Raji (cell line): ENCODE results near the gene KCNH1.

ENCODE experiments used
- POLR2A ChIP-seq: IDR thresholded peaks from 2 replicates; pipeline ENCODE4 v1.6.1; 2011; ENCODE audit warnings: low read depth, low read length, control low read depth; ENCODE audit not compliant: insufficient read depth

KCNH1 gene

DNA sequence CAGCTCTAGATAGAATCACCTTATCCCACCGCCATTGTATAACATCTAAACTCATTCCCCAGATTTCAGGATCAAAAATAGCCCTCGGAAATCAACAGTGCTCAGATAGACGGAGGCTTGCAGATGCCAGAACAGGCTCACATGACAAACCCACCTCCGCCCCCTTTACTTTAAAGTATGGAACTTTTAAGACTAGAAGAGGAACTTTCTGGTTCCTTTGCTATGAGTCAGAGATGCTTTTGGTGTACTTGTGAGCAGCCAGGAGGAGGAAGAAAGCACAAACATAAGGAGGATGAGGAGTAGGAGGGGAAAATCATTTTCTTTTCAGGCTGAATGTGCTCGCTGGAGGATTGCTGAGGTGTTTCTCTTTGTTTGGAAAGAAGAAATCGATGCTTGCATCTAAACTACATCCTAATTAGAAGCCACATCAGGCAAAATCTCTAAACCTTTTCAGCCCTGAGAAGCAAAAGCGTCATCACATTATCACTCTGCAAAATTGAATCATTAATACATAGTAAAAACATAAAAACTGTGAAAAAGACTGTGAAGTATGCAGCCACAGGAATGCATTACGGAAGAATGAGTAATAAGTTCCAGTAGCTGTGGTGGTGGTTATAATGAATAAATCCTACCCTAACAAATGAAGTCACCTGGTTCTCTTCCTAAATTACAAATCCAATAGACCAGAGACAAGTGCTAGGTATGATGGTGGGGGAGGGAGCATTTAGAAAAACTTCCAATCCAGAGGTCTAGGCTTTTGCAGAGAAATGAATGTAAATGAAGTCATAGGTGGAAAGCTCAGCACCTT lies 251.3 kb downstream of the KCNH1 start:
- TF ChIP-seq POLR2A = no peak

DNA sequence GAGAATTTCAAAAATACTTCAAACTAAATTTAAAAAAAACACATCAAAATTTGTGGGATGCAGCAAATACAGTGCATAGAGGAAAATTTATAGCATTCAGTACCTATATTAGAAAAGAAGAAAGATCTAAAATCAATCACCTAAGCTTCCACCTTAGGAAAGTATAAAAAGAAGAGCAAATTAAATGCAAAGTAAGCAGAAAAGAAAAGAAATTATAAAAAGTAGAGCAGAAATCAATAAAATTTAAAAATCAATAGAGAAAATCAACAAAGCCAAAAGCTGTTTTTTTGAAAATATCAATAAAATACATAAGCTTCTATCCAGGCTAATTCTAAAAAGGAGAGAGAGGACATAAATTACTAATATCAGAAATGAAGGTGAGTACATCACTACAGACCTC lies 255.4 kb downstream of the KCNH1 start:
- TF ChIP-seq POLR2A = no peak

DNA sequence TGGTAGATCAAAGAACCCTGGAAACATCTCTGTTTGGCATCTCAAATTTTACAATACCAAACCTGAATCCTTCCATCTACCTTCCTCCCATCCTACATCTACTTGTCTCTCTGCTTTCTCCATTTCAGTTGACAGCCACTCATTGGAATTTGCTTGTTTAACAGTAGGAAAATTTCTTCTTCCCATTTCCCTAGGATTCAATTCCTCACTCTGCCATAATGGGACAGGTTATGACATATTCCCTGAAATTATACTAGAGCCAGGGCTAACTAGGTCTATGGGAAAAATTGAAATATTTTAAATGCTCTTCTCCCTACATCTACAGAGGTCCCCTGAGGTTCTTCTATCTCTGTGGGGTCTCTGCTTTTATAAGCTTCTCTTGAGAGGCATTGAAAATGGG lies 257.7 kb downstream of the KCNH1 start:
- TF ChIP-seq POLR2A = no peak

DNA sequence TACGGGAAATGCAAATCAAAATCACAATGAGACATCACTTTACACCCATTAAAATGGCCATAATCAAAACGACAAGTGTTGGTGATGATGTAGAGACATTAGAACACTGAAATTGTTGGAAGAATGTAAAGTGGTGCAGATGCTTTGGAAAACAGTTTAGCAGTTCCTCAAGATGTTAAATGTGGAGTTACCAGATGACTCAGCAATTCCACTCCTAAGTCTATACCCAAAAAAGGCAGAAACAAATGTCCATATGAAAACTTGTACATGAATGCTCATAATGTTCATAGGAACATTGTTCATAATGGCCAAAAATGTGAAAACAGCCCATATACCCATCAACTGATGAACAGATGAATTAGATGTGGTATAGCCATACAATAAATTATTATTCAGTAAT lies 267.4 kb downstream of the KCNH1 start:
- TF ChIP-seq POLR2A = no peak

DNA sequence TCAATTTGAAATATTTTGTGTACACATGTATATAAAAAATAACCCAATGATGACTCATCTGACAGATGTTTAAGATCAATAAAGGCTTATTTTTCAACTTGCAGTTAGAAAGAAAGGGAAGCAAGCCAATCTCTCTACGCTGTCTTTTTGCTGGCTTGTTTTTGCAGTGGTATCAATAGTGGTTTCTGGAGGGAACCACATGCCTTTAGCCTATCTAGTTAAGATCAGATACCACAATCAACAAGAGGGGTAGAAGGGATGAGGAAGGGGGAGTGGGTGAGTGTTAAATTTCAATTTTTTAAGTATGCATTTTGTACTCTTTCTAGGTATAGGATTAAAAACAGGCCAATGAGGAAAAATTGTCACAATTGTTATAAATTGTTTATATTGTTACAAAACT lies 276.2 kb downstream of the KCNH1 start:
- no peak for TF ChIP-seq POLR2A

DNA sequence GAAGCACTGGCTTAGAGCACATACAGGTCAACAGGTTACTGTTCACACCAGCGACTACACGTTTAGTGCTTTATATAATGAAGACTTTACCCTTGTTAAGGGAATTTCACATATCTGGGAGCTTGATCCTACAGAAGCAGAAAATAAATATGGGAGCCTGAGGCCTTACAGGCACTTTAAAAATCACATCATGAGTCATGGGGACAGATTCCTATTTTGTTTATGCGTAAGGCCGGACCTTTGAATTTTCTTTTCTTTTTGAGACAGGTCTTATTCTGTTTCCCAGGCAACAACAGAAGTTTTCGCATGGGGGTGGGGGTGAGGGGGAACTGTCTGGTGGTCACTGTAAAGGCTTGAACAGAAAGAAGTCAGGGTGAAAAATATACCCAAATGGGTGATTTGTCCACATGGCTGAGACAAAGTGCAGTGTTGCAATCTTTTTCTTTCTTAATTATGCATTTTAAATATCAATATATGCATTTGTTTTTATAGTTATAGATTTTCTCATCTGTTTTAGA lies 276.7 kb downstream of the KCNH1 start:
- no peak for TF ChIP-seq POLR2A

DNA sequence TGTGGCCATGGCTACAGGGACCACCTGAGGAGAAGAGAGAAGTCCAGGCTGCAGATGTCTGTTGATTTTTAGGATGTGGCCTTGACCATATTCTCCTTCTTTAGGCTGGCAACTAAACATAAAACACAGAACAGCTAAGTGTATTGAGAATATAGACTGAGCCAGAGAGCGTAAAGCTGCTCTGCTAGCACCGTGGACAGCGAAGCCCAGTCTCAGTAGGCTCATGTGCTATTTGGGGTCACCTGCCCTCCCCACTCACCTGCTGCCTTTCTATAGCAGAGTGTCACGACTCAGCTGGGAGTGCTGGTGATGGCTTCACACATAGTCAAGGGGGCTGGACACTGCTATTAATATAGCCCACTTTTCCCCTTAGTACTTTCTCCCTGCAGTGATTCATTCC lies 278.5 kb downstream of the KCNH1 start:
- no peak for TF ChIP-seq POLR2A

DNA sequence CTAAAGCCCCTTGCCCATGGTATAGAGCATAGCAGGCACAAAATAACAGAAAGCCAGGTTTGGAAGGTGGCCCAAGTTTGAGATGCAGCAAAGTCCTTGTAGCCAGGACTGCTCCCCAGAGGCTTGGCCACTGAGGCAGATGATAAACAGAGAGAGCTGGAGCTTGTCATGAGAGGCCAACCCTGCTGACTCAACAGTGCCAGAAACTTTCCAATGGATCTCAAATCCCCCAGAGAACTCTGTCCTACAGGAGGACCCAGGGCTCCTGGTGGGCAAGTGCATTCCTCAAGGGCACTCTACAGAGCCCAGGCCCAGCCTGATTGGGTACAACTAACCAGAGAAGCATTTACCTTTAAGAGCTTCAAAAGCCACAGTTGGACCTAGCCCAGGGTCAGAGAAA lies 280.7 kb downstream of the KCNH1 start:
- TF ChIP-seq POLR2A = no peak

DNA sequence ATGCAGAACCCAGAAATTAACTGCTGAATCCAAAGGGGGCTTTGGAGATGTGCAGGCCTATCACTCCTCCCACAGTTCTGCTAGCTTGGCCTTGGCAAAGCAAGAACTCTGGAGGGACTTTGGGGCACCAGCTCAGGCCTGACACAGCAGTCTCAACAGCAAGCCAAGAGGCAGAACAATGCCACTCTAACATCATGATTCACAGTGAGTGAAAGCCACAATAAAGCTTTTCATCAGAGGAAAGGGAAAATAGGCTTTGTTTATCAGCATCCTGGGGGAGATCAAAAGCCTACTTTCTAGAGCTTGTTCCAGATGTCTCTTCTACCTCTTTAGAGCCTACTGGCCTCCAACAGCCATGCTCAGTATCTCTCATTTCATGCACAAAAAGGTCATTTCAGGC lies 283.4 kb downstream of the KCNH1 start:
- TF ChIP-seq POLR2A = no peak

DNA sequence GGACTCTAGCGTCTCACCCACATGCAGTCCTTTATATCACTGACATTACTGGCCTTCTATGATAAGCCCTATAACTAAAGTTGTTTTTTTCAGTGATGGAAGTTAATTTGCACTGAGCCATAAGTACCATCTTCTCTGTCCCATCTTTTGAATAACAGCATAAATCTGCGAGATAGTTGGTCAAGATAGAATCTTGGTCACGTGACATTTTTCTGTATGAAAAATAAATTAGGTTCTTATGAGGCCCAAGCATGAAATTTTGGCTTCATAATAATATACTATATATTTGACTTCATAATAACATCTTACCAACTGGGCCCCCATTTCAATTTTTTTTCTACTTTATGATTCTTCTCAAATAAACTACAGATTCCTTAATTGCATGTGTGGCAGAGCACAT lies 285.5 kb downstream of the KCNH1 start:
- TF ChIP-seq POLR2A = no peak

DNA sequence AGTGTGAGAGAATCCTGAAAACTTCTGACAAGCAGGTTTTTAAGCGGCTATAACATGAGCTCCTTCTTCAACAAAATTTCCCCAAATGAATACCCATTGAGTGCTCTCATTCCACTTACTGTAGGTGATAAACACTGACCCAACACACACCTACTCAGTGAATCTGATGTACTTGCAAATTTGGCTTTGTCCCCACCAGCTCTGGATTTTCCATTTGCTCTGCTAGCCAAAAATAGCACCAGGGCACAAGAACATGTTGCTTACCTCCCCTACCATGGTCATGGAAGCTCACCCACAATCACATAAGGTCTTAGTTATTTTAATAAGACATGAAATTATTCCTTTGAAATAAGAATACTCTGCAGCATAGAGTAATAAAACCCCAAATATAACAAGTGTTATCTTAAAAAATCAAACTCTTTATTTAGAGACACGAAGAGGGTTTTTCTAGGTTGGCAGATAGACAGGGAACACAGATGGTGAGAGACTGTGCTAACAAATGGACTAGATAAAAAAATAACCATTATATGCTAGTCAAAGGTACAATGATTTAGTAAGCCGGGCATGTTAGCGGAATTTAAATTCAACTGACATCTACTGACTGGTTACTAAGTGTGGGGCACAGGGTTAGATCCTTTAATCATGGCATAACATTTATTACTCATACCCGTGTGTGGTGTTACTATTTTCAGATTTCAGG lies 291.9 kb downstream of the KCNH1 start:
- TF ChIP-seq POLR2A = no peak

DNA sequence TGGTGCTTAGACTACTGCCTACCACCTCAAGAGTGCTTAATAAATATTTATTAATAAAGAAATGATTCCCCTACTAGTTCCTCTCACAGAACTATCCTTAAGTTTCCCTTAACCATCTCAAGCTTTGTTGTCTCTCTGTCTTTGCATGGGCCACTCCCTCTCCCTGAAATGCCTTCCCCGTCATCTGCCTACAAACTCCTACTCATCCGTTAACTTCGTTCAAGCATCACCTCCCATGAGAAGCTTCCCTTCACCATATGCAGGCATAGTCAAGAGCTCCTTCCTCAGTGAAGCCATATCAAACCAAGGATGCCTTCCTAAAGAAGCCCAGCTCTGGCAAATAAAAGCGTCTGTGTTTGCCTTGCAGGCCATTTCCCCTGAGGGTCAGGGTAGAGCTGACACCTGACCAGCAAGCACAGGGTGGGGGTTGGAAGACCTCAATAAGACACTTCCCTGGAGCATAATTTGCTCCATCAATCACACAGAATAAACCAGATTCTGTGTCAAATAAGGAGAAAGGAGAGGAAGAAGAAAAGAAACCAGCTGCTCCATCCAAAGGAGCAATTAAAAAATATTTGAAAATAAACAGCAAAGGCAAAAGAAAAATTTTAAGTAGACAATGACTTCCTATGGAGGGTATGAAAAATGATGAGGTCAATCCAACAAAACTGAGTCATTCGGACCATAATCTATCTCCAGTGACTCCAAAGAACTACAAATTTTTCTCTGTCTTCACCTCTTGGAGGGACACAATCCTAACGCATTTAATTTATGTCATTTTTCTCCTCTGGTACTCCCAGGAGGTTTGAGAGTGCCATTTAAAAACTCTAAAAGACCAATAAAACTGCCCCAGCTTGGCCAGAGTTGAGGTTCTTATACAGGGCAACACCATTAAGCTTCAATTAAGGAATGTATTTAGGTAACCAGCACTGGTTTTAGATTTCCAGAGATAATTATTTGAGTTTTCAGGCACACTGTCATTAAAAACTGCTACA lies 303.6 kb downstream of the KCNH1 start:
- no peak for TF ChIP-seq POLR2A

DNA sequence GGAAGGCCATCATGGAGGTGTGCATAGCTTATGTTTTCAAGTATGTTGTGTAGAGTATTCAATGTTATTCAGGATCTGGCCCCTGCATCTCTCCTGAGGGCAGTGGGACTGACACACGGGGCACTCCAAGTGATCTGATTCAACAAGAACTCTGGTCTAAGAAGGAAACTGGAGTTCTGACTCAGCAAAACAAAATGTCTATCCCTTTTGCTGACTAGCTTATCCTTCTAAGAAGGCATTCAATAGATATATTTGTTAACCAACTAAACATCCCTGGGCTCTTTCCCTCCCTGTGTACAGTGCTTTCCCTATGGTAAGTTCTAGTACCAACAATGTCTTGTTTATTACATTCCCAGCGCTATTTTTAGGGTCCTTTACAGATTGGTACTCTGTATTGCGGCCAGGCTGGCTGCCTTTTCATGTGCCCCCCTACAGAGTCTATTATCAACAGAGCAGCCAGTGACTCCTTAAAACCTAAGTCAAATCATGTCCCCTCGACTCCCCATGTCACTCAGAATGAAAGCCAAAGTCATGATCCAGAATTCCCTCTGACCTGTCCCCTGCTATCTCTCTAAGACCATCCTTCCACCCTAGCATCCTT lies 304.9 kb downstream of the KCNH1 start:
- no peak for TF ChIP-seq POLR2A

DNA sequence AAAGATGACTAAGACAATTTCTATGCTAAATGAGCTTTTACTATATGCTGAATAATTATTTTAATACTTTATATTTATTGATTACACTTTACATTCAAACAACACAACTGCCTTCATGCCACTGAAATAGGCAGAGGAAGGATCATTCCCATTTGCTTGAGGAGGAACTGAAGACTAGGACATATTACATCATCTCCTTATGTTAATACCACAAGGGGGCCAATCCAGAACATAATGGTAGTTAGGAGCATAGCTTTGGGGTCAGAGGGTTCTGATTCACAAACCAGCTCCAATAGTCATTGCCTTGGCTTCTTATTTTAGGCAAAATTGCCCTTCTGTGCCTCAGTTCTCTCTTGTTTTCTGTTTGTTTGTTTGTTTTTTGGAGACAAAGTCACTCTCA lies 306.5 kb downstream of the KCNH1 start:
- TF ChIP-seq POLR2A = no peak

DNA sequence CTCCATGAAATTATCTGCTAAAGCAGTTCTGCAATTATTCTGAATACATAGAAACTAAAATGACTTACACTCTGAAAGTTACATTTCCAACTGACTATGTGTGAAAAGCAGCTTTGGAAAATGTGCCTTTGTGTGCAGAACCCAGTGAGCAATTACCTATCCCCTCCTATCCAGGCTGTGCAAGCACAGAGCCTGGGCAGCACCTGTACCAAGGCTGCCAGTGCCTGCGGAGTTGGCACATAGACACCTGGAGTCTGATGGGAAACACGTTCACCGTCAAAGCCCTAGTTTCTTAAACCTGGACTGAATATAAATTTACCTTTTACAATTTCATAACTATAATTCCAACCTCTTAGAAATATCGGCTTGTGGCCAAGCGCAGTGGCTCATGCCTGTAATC lies 307.3 kb downstream of the KCNH1 start:
- TF ChIP-seq POLR2A = no peak
